Measurements from ENCODE around the gene CHIC2. TPM values are rescaled to one million over a fixed set of nuclear protein-coding genes. Genes with fewer than 3 reads are reported as not detected.

CHIC2 gene
- total and polyA plus RNA-seq, 3 donors from 2014 or later: 83.4 to 129 (median 113) TPM

DNA sequence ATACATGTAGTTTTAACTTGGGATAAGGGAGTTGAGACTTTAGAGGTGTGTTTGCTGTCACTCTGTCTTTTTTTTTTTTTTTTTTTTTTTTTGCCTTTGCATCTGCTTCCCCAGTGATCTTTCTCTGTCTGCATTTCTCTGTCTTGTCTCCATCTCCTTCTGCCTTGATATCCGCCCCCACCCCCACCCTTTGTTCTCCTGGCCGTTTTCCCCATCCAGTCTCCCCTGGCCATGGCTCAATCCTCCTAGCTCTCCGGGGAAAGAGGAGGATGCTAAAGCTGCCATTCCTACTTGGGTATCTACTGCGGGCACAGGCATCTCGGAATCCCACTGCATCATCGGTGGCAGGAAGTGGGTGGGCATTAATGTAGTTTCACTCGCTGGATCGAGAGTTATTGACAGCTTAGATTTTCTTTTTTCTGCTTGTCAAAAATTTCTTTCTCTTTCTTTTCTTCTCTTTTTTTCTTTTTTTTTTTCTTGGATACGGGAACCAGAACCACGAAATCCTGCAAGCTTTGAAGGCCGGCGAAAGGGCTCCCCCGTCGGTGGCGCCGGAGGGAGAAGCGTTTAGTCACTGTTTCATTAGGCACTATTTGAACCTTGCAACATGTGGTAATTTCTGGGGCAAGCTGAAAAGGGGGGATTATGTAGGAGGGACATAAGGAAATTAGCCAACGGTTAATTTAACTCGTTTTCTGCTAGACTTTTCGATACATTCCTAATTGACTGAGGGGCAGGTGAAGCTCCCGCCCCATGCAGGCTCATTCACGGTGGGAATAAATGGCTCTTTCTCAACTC, 43.7 kb upstream of the CHIC2 start:
- intact Hi-C loops (cut with DNase I; ENCODE audit: low total_unique reads): no loop called here
- Histone ChIP-seq H3K4me1 (peaks cover 15% of the 10 kb centered on the region), H3K27ac (no peak overlapping the region), H3K27me3 (no peaks in the 10 kb centered on the region), H3K9me3 (no peaks in the 10 kb centered on the region), H3K36me3 (ENCODE audit: low read depth, missing control alignments) (no peaks in the 10 kb centered on the region), H3K4me3 (no peak overlapping the region)
- WGBS, 2 donors: 23 to 34% methylated on average over 22 of the region's 22 CpGs
- TF ChIP-seq, protein P1, sequence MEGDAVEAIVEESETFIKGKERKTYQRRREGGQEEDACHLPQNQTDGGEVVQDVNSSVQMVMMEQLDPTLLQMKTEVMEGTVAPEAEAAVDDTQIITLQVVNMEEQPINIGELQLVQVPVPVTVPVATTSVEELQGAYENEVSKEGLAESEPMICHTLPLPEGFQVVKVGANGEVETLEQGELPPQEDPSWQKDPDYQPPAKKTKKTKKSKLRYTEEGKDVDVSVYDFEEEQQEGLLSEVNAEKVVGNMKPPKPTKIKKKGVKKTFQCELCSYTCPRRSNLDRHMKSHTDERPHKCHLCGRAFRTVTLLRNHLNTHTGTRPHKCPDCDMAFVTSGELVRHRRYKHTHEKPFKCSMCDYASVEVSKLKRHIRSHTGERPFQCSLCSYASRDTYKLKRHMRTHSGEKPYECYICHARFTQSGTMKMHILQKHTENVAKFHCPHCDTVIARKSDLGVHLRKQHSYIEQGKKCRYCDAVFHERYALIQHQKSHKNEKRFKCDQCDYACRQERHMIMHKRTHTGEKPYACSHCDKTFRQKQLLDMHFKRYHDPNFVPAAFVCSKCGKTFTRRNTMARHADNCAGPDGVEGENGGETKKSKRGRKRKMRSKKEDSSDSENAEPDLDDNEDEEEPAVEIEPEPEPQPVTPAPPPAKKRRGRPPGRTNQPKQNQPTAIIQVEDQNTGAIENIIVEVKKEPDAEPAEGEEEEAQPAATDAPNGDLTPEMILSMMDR (IDR thresholded peaks at IDR 0.05): no peak
- TF ChIP-seq POLR2A (IDR thresholded peaks at IDR 0.05): no peak
- no peak for DNase-seq

DNA sequence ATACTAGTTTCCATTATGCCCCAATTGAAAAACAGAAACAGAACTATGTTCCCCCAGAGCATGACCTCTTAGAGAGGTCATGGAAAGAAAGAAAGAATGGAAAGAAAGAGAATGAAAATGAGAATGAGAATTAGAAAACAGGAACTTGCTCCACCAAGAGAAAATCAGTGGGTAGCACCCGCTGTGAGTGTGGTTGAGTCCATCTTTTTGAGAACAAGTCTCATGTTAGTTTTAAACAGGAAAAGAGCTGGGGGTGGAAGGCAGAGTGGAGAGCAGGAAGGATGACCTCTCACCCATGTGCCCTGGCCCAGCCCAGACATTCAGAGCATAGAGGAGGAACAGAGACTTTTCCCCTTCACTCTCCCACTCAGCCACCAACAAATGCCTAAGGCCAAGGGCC, 40.5 kb upstream of the CHIC2 start:
- peaks cover 22% of the 10 kb centered on the region for H3K4me1 ChIP-seq
- no peaks in the 10 kb centered on the region for H3K27me3 ChIP-seq
- no peak for DNase-seq
- TF ChIP-seq POLR2A (IDR thresholded peaks at IDR 0.05): no peak
- TF ChIP-seq, protein P1 (IDR thresholded peaks at IDR 0.05): no peak
- no peaks in the 10 kb centered on the region for H3K9me3 ChIP-seq
- H3K36me3 ChIP-seq (ENCODE audit: low read depth, missing control alignments): no peaks in the 10 kb centered on the region
- H3K27ac ChIP-seq: no peak overlapping the region
- intact Hi-C loops (cut with DNase I; ENCODE audit: low total_unique reads): no loop called here
- 81 to 88% methylated on average over 1 of the region's 1 CpG for WGBS, 2 donors
- H3K4me3 ChIP-seq: no peak overlapping the region

DNA sequence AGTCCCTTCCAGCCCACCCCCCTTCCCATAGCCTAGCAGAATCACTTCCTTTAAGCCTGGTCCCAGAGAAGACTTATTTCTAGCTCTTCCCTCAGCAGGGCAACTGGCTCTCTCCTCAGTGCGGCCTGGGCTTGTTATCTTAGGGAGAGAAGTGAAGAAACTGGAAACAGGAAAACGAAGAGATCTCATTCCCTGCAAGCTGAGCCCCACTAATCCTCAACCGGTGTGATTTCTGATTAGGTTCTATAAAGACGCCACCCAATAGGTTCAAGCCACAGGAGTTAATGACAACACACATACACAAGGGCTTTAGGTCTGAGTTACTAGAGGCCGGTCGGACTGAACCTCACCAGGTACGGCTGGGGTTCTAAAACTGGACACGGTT, 38.8 kb upstream of the CHIC2 start:
- Histone ChIP-seq H3K27me3 (no peaks in the 10 kb centered on the region), H3K36me3 (ENCODE audit: low read depth, missing control alignments) (no peaks in the 10 kb centered on the region), H3K4me3 (no peak overlapping the region), H3K4me1 (peaks cover 22% of the 10 kb centered on the region), H3K9me3 (no peaks in the 10 kb centered on the region), H3K27ac (peak overlapping the region in 1 of 2 donors; percentile 50)
- 16 to 46% methylated on average over 7 to 8 of the region's 8 CpGs for WGBS, 2 donors
- intact Hi-C loops (cut with DNase I; ENCODE audit: low total_unique reads): no loop called here
- TF ChIP-seq, protein P1 (IDR thresholded peaks at IDR 0.05): no peak
- no peak for TF ChIP-seq POLR2A (IDR thresholded peaks at IDR 0.05)
- DNase-seq: no peak

DNA sequence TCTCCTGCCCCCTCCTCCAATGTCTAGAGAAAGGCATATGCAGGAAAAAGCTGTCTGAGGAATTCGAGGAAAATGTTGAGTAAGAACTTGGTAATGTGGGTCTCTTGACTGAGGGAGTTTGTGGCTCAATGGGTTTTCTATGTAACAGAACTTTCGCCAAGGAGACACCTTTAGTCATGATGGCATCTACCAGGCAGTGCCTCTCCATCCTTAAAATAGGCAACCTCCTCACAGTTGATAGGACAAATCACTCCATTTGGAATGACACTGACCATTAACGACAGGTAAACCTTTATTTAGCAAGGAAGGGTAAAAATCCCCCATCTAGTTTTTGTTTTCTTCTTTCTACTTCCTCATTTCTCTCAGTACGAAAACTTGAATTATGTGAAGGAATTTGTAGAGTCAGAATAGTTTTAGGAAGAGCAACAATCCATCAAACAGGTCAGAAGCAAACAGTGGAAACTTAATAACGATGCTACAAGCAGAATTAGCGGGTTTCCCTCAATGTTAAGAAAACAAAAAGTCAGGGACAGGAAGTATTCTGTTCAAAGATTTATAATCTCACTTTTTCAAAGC, 38.2 kb upstream of the CHIC2 start:
- H3K27ac ChIP-seq: no peak overlapping the region
- peaks cover 22% of the 10 kb centered on the region for H3K4me1 ChIP-seq
- H3K36me3 ChIP-seq (ENCODE audit: low read depth, missing control alignments): no peaks in the 10 kb centered on the region
- intact Hi-C loops (cut with DNase I; ENCODE audit: low total_unique reads): no loop called here
- 43 to 44% methylated on average over 6 of the region's 6 CpGs for WGBS, 2 donors
- no peaks in the 10 kb centered on the region for H3K9me3 ChIP-seq
- no peak for DNase-seq
- H3K27me3 ChIP-seq: no peaks in the 10 kb centered on the region
- no peak overlapping the region for H3K4me3 ChIP-seq
- no peak for TF ChIP-seq POLR2A (IDR thresholded peaks at IDR 0.05)
- TF ChIP-seq, protein P1 (IDR thresholded peaks at IDR 0.05): no peak
